SKM-1 (cell line): ENCODE data around the gene GIN1.

Experiments
- DNase-seq: peaks from one replicate; lab custom pipeline; 2025; ENCODE audit not compliant: unreplicated experiment; lab: John Stamatoyannopoulos, UW

GIN1 gene

GRCh38 chr5:103037673-103038455 lies 82.1 kb downstream of the GIN1 start:
- DNase-seq, result no peak

- no peak for DNase-seq
Observed at GRCh38 chr5:103036601-103037000, 83.3 kb downstream of the GIN1 start.
